Measurements from ENCODE around the gene PHF21A.

The PHF21A gene

DNA sequence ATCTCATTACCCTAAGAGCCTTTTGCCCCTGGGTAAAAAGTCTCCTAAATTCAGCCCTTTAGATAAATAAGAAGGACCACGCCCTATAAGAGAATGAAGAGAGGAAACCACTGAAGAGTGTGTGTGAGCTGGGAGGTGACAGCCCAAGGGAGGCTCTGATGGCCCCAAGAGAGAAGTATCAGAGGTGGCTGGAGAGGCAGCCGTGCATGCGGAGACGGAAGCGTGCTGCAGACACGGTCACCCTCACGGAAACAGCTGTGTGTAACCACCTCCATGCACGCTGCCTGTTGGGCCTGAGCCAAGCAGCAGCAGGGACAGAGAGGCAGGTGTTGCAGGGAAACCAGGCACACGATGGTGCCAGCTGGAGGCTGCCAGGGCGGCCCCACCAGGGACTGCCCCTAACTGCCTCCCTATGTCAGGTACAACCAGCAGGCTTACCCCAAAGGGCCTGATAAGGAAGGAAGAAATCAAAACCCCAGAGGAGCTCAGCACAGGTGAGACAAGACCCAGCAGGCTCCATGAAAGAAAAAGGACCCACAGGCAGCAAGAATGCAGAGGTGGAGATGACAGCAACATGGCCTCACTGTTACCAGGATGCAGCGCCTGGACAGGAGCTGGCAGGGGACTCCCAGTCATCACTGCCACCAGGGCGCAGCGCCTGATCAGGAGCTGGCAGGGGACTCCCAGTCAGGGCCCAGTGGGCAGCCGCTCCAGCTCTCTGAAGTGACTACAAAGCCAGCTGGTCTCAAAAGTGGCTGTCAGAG lies 191.0 kb downstream of the PHF21A start:
- TF ChIP-seq, protein P1, sequence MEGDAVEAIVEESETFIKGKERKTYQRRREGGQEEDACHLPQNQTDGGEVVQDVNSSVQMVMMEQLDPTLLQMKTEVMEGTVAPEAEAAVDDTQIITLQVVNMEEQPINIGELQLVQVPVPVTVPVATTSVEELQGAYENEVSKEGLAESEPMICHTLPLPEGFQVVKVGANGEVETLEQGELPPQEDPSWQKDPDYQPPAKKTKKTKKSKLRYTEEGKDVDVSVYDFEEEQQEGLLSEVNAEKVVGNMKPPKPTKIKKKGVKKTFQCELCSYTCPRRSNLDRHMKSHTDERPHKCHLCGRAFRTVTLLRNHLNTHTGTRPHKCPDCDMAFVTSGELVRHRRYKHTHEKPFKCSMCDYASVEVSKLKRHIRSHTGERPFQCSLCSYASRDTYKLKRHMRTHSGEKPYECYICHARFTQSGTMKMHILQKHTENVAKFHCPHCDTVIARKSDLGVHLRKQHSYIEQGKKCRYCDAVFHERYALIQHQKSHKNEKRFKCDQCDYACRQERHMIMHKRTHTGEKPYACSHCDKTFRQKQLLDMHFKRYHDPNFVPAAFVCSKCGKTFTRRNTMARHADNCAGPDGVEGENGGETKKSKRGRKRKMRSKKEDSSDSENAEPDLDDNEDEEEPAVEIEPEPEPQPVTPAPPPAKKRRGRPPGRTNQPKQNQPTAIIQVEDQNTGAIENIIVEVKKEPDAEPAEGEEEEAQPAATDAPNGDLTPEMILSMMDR (IDR thresholded peaks at IDR 0.05; ENCODE audit: low read depth, low read length): no peak
- no peak for DNase-seq (ENCODE audit: low read depth, low spot score)
- in situ Hi-C loops (cut with HindIII; ENCODE audit: low sequenced_read_pairs): no loop called here
- H3K4me3 ChIP-seq (ENCODE audit: low read depth, low read length): no peak overlapping the region

DNA sequence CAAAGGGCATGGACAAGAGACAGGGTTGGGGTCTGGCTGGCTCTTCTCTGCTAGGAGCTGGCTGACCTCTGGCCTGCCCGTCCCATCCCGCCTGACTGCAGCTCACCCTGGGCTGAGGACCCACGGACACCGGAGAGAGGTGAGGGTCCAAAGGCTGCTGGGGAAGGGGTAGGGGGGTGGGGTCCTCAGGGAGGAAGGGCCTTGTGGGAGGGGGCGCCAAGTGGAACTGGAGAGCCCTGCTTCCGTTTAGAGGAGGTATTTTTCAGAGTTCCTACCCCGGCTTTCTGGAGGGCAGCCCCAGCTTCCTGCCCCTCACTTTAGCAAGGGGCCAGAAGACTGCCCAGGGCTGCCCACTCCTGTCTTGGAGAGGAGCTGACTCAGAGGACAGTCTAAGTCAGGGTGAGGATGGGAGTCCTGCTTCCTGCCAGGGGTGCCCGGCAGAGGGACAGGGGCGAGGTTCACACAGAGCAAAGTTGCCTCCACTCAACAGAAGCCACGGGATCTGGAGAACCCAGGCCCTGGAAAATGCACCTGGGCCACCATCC lies 191.7 kb downstream of the PHF21A start:
- no peak for DNase-seq (ENCODE audit: low read depth, low spot score)
- H3K4me3 ChIP-seq (ENCODE audit: low read depth, low read length): no peak overlapping the region
- TF ChIP-seq, protein P1 (IDR thresholded peaks at IDR 0.05; ENCODE audit: low read depth, low read length): no peak
- in situ Hi-C loops (cut with HindIII; ENCODE audit: low sequenced_read_pairs): no loop called here

DNA sequence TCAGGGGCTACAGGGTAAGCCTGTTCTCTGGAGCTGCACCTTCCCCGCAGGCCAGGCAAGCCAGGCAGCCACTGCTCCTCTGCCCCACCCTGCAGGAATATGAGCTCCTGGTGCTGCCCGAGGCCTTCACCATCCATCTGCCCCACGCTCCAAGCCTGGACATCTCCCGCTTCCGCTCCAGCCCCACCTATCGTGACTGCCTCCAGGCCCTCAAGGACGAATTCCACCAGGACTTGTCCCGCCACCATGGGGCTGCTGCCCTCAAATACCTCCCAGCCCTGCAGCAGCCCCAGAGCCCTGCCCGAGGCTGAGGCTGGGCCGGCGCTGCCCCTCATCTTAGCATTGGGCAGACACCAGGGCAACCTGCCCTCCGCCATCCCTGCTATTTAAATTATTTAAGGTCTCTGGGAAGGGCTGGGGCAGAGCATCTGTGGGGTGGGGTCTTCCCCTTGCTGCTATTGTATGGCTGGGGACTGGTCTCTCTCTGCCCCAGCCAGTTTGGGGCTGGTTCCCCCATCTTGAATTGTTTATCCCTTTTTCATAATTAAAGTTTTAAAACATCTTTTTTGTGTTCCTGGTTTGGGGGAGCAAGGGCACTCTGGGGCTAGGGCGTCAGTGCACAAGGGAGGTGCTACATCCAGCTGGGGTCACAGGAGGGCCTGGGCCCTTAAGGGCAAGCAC lies 192.6 kb downstream of the PHF21A start:
- DNase-seq (ENCODE audit: low read depth, low spot score): no peak
- TF ChIP-seq, protein P1 (IDR thresholded peaks at IDR 0.05; ENCODE audit: low read depth, low read length): no peak
- in situ Hi-C loops (cut with HindIII; ENCODE audit: low sequenced_read_pairs): no loop called here
- H3K4me3 ChIP-seq (ENCODE audit: low read depth, low read length): no peak overlapping the region

DNA sequence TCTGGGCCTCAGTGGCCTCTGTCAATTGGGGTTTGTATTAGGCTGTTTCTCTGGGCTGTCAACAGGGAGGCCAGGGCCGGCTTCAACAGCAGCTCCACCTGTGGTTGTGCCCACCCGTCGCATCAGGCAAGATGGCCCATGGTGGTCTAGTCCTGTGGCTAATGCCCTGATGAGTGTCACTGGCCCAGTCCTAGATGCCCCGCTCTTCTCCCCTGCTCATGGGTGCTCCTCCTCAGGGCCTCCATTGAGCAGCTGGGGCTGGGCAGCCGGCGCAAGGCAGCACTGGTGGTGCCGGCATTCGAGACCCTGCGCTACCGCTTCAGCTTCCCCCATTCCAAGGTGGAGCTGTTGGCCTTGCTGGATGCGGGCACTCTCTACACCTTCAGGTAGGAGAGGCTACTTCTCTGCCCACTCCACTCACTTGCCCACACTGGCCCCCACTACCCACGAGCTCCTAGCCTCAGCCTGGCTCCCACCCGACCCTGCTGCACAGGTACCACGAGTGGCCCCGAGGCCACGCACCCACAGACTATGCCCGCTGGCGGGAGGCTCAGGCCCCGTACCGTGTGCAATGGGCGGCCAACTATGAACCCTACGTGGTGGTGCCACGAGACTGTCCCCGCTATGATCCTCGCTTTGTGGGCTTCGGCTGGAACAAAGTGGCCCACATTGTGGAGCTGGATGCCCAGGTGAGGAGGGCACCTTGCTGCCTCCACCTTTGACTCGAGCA lies 193.4 kb downstream of the PHF21A start:
- DNase-seq (ENCODE audit: low read depth, low spot score): no peak
- no peak overlapping the region for H3K4me3 ChIP-seq (ENCODE audit: low read depth, low read length)
- TF ChIP-seq, protein P1 (IDR thresholded peaks at IDR 0.05; ENCODE audit: low read depth, low read length): no peak
- in situ Hi-C loops (cut with HindIII; ENCODE audit: low sequenced_read_pairs): no loop called here

DNA sequence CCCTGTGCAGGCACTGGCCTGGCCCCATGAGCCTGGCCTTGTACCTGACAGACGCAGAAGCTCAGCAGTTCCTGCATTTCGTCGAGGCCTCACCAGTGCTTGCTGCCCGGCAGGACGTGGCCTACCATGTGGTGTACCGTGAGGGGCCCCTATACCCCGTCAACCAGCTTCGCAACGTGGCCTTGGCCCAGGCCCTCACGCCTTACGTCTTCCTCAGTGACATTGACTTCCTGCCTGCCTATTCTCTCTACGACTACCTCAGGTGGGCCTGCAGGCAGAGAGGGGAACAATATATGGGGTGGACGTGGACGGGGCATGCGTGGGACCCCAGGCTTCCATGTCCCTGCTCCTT lies 193.9 kb downstream of the PHF21A start:
- in situ Hi-C loops (cut with HindIII; ENCODE audit: low sequenced_read_pairs): no loop called here
- no peak for DNase-seq (ENCODE audit: low read depth, low spot score)
- TF ChIP-seq, protein P1 (IDR thresholded peaks at IDR 0.05; ENCODE audit: low read depth, low read length): no peak
- H3K4me3 ChIP-seq (ENCODE audit: low read depth, low read length): no peak overlapping the region

DNA sequence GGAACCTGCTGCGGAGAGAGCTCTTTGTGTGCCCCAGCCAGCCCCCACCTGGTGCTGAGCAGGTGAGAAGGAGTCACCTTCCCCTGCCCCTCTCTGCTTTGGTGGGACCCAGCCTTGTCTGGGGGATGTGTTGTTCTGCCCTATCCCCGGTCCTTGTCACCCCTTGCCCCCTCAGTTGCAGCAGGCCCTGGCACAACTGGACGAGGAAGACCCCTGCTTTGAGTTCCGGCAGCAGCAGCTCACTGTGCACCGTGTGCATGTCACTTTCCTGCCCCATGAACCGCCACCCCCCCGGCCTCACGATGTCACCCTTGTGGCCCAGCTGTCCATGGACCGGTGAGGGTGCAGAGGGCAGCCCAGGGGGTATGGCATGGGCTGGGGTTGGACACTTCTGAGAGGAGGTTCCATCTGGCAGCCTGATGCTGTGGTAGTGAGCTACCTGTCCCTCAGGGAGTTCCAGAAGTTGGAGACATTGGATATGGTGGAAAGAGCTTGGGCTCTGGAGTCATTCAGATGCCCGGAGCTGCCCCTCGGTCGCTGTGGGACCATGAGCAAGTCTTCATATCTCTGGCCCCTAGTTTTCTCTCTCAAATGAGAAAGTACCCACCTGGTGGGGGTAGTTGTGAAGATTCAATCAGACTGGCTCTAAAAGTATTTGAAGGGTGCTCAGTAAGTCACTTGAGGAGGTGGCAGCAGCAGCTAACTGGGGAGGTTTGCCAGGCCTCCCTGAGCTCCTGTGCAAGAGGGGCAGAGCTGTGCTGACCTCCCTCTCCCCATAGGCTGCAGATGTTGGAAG lies 194.5 kb downstream of the PHF21A start:
- in situ Hi-C loops (cut with HindIII; ENCODE audit: low sequenced_read_pairs): no loop called here
- TF ChIP-seq, protein P1 (IDR thresholded peaks at IDR 0.05; ENCODE audit: low read depth, low read length): no peak
- no peak overlapping the region for H3K4me3 ChIP-seq (ENCODE audit: low read depth, low read length)
- DNase-seq (ENCODE audit: low read depth, low spot score): no peak
